Measurements from ENCODE around the gene CNOT3. TPM values are rescaled to one million over a fixed set of nuclear protein-coding genes. Genes with fewer than 3 reads are reported as not detected.
A peak's percentile ranks its signal among the peaks of the same experiment; 100 is the strongest.

CNOT3 gene
- total and polyA plus RNA-seq, 9 of the 15 experiments (the other 6 are each of a cell fraction or from before 2014, with no cell fraction given): 0.27 to 60.4 (median 9.9) TPM

DNA sequence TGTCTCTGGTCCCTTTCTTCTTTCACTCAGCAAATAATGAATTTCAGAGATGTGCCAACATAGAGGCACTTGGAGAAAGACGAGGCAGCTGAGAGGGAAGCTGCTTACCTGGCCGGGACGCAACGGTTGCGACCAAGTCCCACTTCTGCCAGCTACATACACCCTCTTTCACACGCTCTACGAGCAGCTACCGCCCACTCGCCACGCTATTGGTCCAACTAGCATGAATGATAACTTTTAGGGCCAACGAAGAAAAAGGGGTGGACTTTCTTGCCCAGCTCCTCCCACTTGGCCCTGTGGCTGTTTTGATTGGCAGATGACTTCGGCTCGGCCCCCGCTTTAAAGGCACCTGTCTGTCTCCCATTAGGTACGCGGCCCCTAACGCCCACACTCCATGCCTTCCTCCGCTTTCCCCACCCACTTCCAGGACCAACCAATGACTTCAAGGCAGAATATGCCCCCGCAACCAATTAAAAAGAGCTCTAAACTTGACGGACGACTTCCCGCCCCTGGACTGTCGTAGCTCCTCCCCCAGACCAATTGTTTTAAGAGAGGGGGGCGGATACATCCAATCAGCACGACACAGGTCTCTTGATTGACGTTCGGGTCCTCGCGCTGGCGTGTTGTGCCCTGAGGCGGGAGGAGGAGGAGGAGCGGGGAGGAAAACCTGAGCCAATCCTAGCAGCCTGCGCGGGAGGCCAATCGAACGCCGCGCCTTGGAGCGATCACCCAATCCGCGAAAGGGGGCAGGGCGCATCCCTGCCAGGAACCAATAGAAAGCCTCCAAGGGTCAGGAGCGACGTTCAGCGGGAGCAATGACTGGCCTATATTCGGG, 481 bp upstream of the CNOT3 start (continued):
- TF ChIP-seq, protein P1, sequence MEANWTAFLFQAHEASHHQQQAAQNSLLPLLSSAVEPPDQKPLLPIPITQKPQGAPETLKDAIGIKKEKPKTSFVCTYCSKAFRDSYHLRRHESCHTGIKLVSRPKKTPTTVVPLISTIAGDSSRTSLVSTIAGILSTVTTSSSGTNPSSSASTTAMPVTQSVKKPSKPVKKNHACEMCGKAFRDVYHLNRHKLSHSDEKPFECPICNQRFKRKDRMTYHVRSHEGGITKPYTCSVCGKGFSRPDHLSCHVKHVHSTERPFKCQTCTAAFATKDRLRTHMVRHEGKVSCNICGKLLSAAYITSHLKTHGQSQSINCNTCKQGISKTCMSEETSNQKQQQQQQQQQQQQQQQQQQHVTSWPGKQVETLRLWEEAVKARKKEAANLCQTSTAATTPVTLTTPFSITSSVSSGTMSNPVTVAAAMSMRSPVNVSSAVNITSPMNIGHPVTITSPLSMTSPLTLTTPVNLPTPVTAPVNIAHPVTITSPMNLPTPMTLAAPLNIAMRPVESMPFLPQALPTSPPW (CRISPR knock-in tag; IDR thresholded peaks at IDR 0.05): peak; percentile 90
- TF ChIP-seq SP2 (IDR thresholded peaks at IDR 0.05; ENCODE audit: extremely low read depth, low read depth, low read length, poor library complexity, severe bottlenecking) (peak; percentile 95), SUPT5H (IDR thresholded peaks at IDR 0.05) (0 out of 2 replicates have a peak, but pooled peaks have one; percentile 35), RCOR1 (IDR thresholded peaks at IDR 0.05; ENCODE audit: borderline replicate concordance in 1 of 2, low read depth in 2 of 2, low read length in 2 of 2) (no peak), MAZ (CRISPR knock-in tag; conservative IDR thresholded peaks at IDR 0.05 in 1 of 2, IDR thresholded peaks at IDR 0.05 in 1 of 2) (peak; percentile 66 to 71; a peak in 3 of 4 replicates), HOXB6 (CRISPR knock-in tag; IDR thresholded peaks at IDR 0.05; ENCODE audit: borderline replicate concordance) (no peak), POLR2A (conservative IDR thresholded peaks at IDR 0.05) (peak; percentile 66), HMG20B (CRISPR knock-in tag; IDR thresholded peaks at IDR 0.05) (no peak), CREB1 (IDR thresholded peaks at IDR 0.05) (0 out of 2 replicates have a peak, but pooled peaks have one; percentile 45), CREB1 (CRISPR knock-in tag; IDR thresholded peaks at IDR 0.05) (peak; percentile 40; the same call in 1 of the 2 replicates), CHD2 (IDR thresholded peaks at IDR 0.05; ENCODE audit: low read depth, low read length) (peak; percentile 93), SOX6 (IDR thresholded peaks at IDR 0.05) (0 out of 2 replicates have a peak, but pooled peaks have one; percentile 1)
- TF ChIP-seq, protein P2, sequence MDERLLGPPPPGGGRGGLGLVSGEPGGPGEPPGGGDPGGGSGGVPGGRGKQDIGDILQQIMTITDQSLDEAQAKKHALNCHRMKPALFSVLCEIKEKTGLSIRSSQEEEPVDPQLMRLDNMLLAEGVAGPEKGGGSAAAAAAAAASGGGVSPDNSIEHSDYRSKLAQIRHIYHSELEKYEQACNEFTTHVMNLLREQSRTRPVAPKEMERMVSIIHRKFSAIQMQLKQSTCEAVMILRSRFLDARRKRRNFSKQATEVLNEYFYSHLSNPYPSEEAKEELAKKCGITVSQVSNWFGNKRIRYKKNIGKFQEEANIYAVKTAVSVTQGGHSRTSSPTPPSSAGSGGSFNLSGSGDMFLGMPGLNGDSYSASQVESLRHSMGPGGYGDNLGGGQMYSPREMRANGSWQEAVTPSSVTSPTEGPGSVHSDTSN (CRISPR knock-in tag; IDR thresholded peaks at IDR 0.05; ENCODE audit: low read depth): peak; percentile 76
- TF ChIP-seq, protein P2 (tag; conservative IDR thresholded peaks at IDR 0.05; ENCODE audit: low read depth): peak; percentile 98
- TF ChIP-seq, protein P3, sequence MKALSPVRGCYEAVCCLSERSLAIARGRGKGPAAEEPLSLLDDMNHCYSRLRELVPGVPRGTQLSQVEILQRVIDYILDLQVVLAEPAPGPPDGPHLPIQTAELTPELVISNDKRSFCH (CRISPR knock-in tag; IDR thresholded peaks at IDR 0.05): no peak
- TF ChIP-seq, protein P3 (tag; IDR thresholded peaks at IDR 0.05): no peak
- TF ChIP-seq, protein P4, sequence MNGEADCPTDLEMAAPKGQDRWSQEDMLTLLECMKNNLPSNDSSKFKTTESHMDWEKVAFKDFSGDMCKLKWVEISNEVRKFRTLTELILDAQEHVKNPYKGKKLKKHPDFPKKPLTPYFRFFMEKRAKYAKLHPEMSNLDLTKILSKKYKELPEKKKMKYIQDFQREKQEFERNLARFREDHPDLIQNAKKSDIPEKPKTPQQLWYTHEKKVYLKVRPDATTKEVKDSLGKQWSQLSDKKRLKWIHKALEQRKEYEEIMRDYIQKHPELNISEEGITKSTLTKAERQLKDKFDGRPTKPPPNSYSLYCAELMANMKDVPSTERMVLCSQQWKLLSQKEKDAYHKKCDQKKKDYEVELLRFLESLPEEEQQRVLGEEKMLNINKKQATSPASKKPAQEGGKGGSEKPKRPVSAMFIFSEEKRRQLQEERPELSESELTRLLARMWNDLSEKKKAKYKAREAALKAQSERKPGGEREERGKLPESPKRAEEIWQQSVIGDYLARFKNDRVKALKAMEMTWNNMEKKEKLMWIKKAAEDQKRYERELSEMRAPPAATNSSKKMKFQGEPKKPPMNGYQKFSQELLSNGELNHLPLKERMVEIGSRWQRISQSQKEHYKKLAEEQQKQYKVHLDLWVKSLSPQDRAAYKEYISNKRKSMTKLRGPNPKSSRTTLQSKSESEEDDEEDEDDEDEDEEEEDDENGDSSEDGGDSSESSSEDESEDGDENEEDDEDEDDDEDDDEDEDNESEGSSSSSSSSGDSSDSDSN (IDR thresholded peaks at IDR 0.05; ENCODE audit: borderline replicate concordance in 1 of 2, low read depth in 2 of 2, low read length in 2 of 2): 0 out of 4 replicates have a peak, but pooled peaks of 1 of the 2 experiments have one; percentile 17
- TF ChIP-seq, protein P5, sequence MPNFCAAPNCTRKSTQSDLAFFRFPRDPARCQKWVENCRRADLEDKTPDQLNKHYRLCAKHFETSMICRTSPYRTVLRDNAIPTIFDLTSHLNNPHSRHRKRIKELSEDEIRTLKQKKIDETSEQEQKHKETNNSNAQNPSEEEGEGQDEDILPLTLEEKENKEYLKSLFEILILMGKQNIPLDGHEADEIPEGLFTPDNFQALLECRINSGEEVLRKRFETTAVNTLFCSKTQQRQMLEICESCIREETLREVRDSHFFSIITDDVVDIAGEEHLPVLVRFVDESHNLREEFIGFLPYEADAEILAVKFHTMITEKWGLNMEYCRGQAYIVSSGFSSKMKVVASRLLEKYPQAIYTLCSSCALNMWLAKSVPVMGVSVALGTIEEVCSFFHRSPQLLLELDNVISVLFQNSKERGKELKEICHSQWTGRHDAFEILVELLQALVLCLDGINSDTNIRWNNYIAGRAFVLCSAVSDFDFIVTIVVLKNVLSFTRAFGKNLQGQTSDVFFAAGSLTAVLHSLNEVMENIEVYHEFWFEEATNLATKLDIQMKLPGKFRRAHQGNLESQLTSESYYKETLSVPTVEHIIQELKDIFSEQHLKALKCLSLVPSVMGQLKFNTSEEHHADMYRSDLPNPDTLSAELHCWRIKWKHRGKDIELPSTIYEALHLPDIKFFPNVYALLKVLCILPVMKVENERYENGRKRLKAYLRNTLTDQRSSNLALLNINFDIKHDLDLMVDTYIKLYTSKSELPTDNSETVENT (CRISPR knock-in tag; IDR thresholded peaks at IDR 0.05): peak; percentile 9; the same call in 1 of the 2 replicates

Data from K562 (cell line).